WTC11 (cell line): ENCODE results near the gene ZNF202. TPM values are rescaled to one million over a fixed set of nuclear protein-coding genes. Genes with fewer than 3 reads are reported as not detected.

Experiments used
- ATAC-seq: fragments of 200-7000 bp; cut with Tn5 transposase; 2 replicates; pipeline ENCODE4 v1.10.0; 2021; ENCODE audit warnings: mild to moderate bottlenecking, moderate library complexity
- CTCF ChIA-PET: fragments of 300-600 bp; sonication (Branson Sonifier 250); formaldehyde crosslinking; loops from one replicate; lab custom pipeline; 2021; ENCODE audit warnings: antibody characterized with exemption; lab: Charles Lee
- POLR2A ChIA-PET: fragments of 350-600 bp; sonication (Branson Sonifier 250); formaldehyde crosslinking; loops from one replicate; lab custom pipeline; 2021; ENCODE audit warnings: antibody characterized with exemption; lab: Charles Lee
- DNase-seq: peaks from one replicate; pipeline ENCODE4 v3.0.0; 2021; ENCODE audit warnings: low spot score
- H3K27ac Mint-ChIP-seq: 2 replicates; pipeline ENCODE4 v1.8.0; 2021; ENCODE audit warnings: mixed read lengths
- H3K27me3 Mint-ChIP-seq: 2 replicates; pipeline ENCODE4 v1.8.0; 2021; ENCODE audit warnings: low read depth, mild to moderate bottlenecking, moderate library complexity, mixed read lengths
- H3K36me3 Mint-ChIP-seq: 2 replicates; pipeline ENCODE4 v1.8.0; 2021; ENCODE audit warnings: mixed read lengths
- H3K4me1 Mint-ChIP-seq: 2 replicates; pipeline ENCODE4 v1.8.0; 2022; ENCODE audit warnings: mixed read lengths
- H3K4me3 Mint-ChIP-seq: 2 replicates; pipeline ENCODE4 v1.8.0; 2021; ENCODE audit warnings: mild to moderate bottlenecking, moderate library complexity, mixed read lengths
- H3K9me3 Mint-ChIP-seq: 2 replicates; pipeline ENCODE4 v1.8.0; 2021; ENCODE audit warnings: mixed read lengths
- AR ChIP-seq: fragments of 250-450 bp; sonication (Bioruptor Pico); IDR thresholded peaks from 2 replicates; pipeline ENCODE4 v1.9.0; 2021; ENCODE audit warnings: mild to moderate bottlenecking
- CREB1 ChIP-seq: sonication (generic); formaldehyde crosslinking; IDR thresholded peaks from 2 replicates; pipeline ENCODE4 v1.8.0; 2023; ENCODE audit warnings: mild to moderate bottlenecking, missing genetic modification reagents
- ELF4 ChIP-seq: sonication (generic); formaldehyde crosslinking; IDR thresholded peaks from 2 replicates; pipeline ENCODE4 v1.8.1; 2022; ENCODE audit warnings: low read depth, mild to moderate bottlenecking, moderate library complexity, missing genetic modification reagents
- EMX1 ChIP-seq: fragments of 250-450 bp; sonication (Bioruptor Pico); IDR thresholded peaks from 2 replicates; pipeline ENCODE4 v1.8.0; 2021; ENCODE audit warnings: mild to moderate bottlenecking
- FOXJ3 ChIP-seq: sonication (generic); formaldehyde crosslinking; IDR thresholded peaks from 2 replicates; pipeline ENCODE4 v1.9.0; 2021; ENCODE audit warnings: missing genetic modification reagents, mild to moderate bottlenecking, borderline replicate concordance
- JUN ChIP-seq: sonication (generic); formaldehyde crosslinking; IDR thresholded peaks from 2 replicates; pipeline ENCODE4 v1.8.0; 2023; ENCODE audit warnings: mild to moderate bottlenecking, missing genetic modification reagents
- NR2C2 ChIP-seq: sonication (generic); formaldehyde crosslinking; IDR thresholded peaks from 2 replicates; pipeline ENCODE4 v1.8.0; 2022; ENCODE audit warnings: mild to moderate bottlenecking, missing genetic modification reagents
- TP53 ChIP-seq: sonication (generic); formaldehyde crosslinking; IDR thresholded peaks from 2 replicates; pipeline ENCODE4 v1.8.1; 2023; ENCODE audit warnings: mild to moderate bottlenecking, missing genetic modification reagents
- USF2 ChIP-seq: sonication (generic); formaldehyde crosslinking; IDR thresholded peaks from 2 replicates; pipeline ENCODE4 v1.8.1; 2023; ENCODE audit warnings: mild to moderate bottlenecking, missing genetic modification reagents, moderate library complexity
- ZNF281 ChIP-seq: sonication (generic); formaldehyde crosslinking; IDR thresholded peaks from 2 replicates; pipeline ENCODE4 v1.8.0; 2023; ENCODE audit warnings: mild to moderate bottlenecking, missing genetic modification reagents
- ZNF317 ChIP-seq: sonication (generic); formaldehyde crosslinking; IDR thresholded peaks from 2 replicates; pipeline ENCODE4 v1.8.1; 2023; ENCODE audit warnings: low read depth, mild to moderate bottlenecking, moderate library complexity, missing genetic modification reagents, borderline replicate concordance
- ZNF396 ChIP-seq: fragments of 250-450 bp; sonication (Bioruptor Pico); IDR thresholded peaks from 2 replicates; pipeline ENCODE4 v1.8.0; 2021; ENCODE audit warnings: mild to moderate bottlenecking, moderate library complexity, borderline replicate concordance
- ZSCAN18 ChIP-seq: fragments of 250-450 bp; sonication (Bioruptor Pico); IDR thresholded peaks from 2 replicates; pipeline ENCODE4 v2.1.2; 2022; ENCODE audit warnings: mild to moderate bottlenecking, moderate library complexity
- total RNA-seq: library from RNA; stranded (reverse); gene quantifications from 3 replicates; pipeline ENCODE4 v1.2.3, GENCODE V29; 2021

The ZNF202 gene
- total RNA-seq, 1 experiment from 2014 or later: 29.9 TPM

- ChIA-PET CTCF (no interaction called here), POLR2A (no interaction called here)
- Mint-ChIP-seq H3K36me3 (peaks cover 17% of the 10 kb centered on the region), H3K27ac (peak overlapping the region; percentile 20; the same call in 1 of the 2 replicates), H3K9me3 (peaks cover 17% of the 10 kb centered on the region), H3K4me3 (no peak overlapping the region), H3K27me3 (no peaks in the 10 kb centered on the region), H3K4me1 (peaks cover 74% of the 10 kb centered on the region)
- no peak for DNase-seq
- no peak for ATAC-seq
- TF ChIP-seq AR (CRISPR knock-in tag) (no peak), ZSCAN18 (CRISPR knock-in tag) (no peak), EMX1 (CRISPR knock-in tag) (no peak), TP53 (CRISPR knock-in tag) (no peak), FOXJ3 (no peak), ZNF281 (CRISPR knock-in tag) (no peak), NR2C2 (no peak)
Measured at GRCh38 chr11:123778511-123778910, 37.1 kb upstream of the ZNF202 start.

- CTCF ChIA-PET: interaction anchor here (0.6 to 1.7 kb wide), 11 partner anchors 29 to 471 kb away, joined by 3 to 11 read pairs (median 3); partner anchors contain the start of gene SCN3B
- Mint-ChIP-seq H3K36me3 (peaks cover 17% of the 10 kb centered on the region), H3K27ac (peak overlapping the region; percentile 100), H3K4me1 (peaks cover 64% of the 10 kb centered on the region)
- POLR2A ChIA-PET: interaction anchor here (0.6 to 1.6 kb wide), 2 partner anchors 27 to 33 kb away, joined by 3 to 5 read pairs; no protein-coding TSS in a partner anchor
- no peak for DNase-seq
- ATAC-seq: peak; percentile 10
- TF ChIP-seq ELF4 (no peak), JUN (no peak), ZNF396 (no peak), TP53 (CRISPR knock-in tag) (no peak), CREB1 (CRISPR knock-in tag) (no peak), ZNF317 (CRISPR knock-in tag) (no peak), USF2 (CRISPR knock-in tag) (0 out of 2 replicates have a peak, but pooled peaks have one; percentile 7)
- TF ChIP-seq, all 79 proteins: peak for 1
- H3K27me3 Mint-ChIP-seq: no peaks in the 10 kb centered on the region
- H3K9me3 Mint-ChIP-seq: peaks cover 17% of the 10 kb centered on the region
- H3K4me3 Mint-ChIP-seq: peak overlapping the region; percentile 13; the same call in 1 of the 2 replicates
Measured at GRCh38 chr11:123775715-123776549, 34.5 kb upstream of the ZNF202 start.
